AG04450 (cell line): ENCODE data around the gene HPCAL1. TPM values are rescaled to one million over a fixed set of nuclear protein-coding genes. Genes with fewer than 3 reads are reported as not detected.

ENCODE experiments used
- CTCF ChIA-PET: fragments of 300-600, 350-600 bp; formaldehyde crosslinking; extraction: SDS; loops from one replicate; lab custom pipeline; 2022; ENCODE audit warnings: antibody characterized with exemption, inconsistent platforms; lab: Charles Lee
- POLR2A ChIA-PET: fragments of 350-600 bp; formaldehyde crosslinking; extraction: SDS; loops from one replicate; lab custom pipeline; 2021; ENCODE audit warnings: antibody characterized with exemption, inconsistent platforms; lab: Yijun Ruan, JAX
- DNase-seq: peaks from one replicate; pipeline ENCODE4 v3.0.0-alpha.2; 2011; ENCODE audit warnings: low read depth, low spot score
- H3K27ac ChIP-seq: one replicate; pipeline ENCODE4 v1.5.1; 2012; ENCODE audit warnings: low read depth, low read length, control low read depth
- H3K27me3 ChIP-seq: one replicate; pipeline ENCODE4 v1.6.0; 2012; ENCODE audit warnings: low read length; ENCODE audit not compliant: control insufficient read depth, insufficient read depth
- H3K4me3 ChIP-seq: 2 replicates; pipeline ENCODE4 v1.5.1; 2011; ENCODE audit warnings: mild to moderate bottlenecking, low read depth, low read length, control low read depth
- H3K9me3 ChIP-seq: 2 replicates; pipeline ENCODE4 v1.5.1; 2012; ENCODE audit warnings: low read length; ENCODE audit not compliant: control insufficient read depth, insufficient read depth
- CTCF ChIP-seq: IDR thresholded peaks from 2 replicates; pipeline ENCODE4 v1.5.1; 2011; ENCODE audit warnings: low read depth, low read length, control low read depth, inconsistent platforms
- polyA plus RNA-seq: library from polyadenylated mRNA; depleted of rRNA; stranded (reverse); fragments of >200 nt; gene quantifications from 2 replicates; pipeline ENCODE4 v1.2.3, GENCODE V29; 2011

HPCAL1 gene
- polyA plus RNA-seq, 1 experiment = 14.4 TPM

- ChIA-PET POLR2A (no interaction called here), CTCF (no interaction called here)
- TF ChIP-seq CTCF = no peak
- Histone ChIP-seq H3K27me3 (no peaks in the 10 kb centered on the region), H3K9me3 (peaks cover 8% of the 10 kb centered on the region), H3K4me3 (no peak overlapping the region), H3K27ac (peak overlapping the region; percentile 11)
- no peak for DNase-seq
These were observed 28.0 kb downstream of the HPCAL1 start for GRCh38 chr2:10330700-10331026.

GRCh38 chr2:10331027-10331701, 28.5 kb downstream of the HPCAL1 start:
- Histone ChIP-seq H3K9me3 (peaks cover 8% of the 10 kb centered on the region), H3K4me3 (no peak overlapping the region), H3K27me3 (no peaks in the 10 kb centered on the region), H3K27ac (no peak overlapping the region)
- DNase-seq = no peak
- no peak for TF ChIP-seq CTCF
- ChIA-PET CTCF (no interaction called here), POLR2A (no interaction called here)

GRCh38 chr2:10331702-10332401, 29.1 kb downstream of the HPCAL1 start:
- Histone ChIP-seq H3K4me3 (no peak overlapping the region), H3K27me3 (no peaks in the 10 kb centered on the region), H3K9me3 (peaks cover 8% of the 10 kb centered on the region), H3K27ac (no peak overlapping the region)
- DNase-seq = no peak
- ChIA-PET POLR2A (no interaction called here), CTCF (no interaction called here)
- no peak for TF ChIP-seq CTCF

- Histone ChIP-seq H3K27me3 (no peaks in the 10 kb centered on the region), H3K4me3 (no peak overlapping the region), H3K9me3 (peaks cover 8% of the 10 kb centered on the region), H3K27ac (no peak overlapping the region)
- TF ChIP-seq CTCF = no peak
- ChIA-PET POLR2A (no interaction called here), CTCF (no interaction called here)
- DNase-seq = no peak
These were observed 29.9 kb downstream of the HPCAL1 start for GRCh38 chr2:10332402-10333246.

- ChIA-PET POLR2A (no interaction called here), CTCF (no interaction called here)
- H3K4me3 ChIP-seq = no peak overlapping the region
- peaks cover 8% of the 10 kb centered on the region for H3K9me3 ChIP-seq
- TF ChIP-seq CTCF = no peak
- H3K27ac ChIP-seq = no peak overlapping the region
- H3K27me3 ChIP-seq = no peaks in the 10 kb centered on the region
- DNase-seq = no peak
These were observed 30.5 kb downstream of the HPCAL1 start for GRCh38 chr2:10333247-10333613.
